GM18520 (cell line): ENCODE measurements around the gene RAB22A.
A peak's percentile ranks its signal among the peaks of the same experiment; 100 is the strongest.
"Not testable (repeated sequence)": the region's sequence is repeated elsewhere in the genome, so short reads cannot be mapped to it uniquely, and the experiment has no call there.

Experiments
- ATAC-seq: cut with Tn5 transposase; IDR thresholded peaks from one replicate; pipeline ENCODE4 v1.9.1; 2021; ENCODE audit not compliant: unreplicated experiment

Gene RAB22A

GRCh38 chr20:58407966-58408557 lies 98.5 kb downstream of the RAB22A start:
- ATAC-seq = peak; percentile 75

GRCh38 chr20:58408603-58409246 lies 99.2 kb downstream of the RAB22A start:
- no peak for ATAC-seq

GRCh38 chr20:58414216-58414615 lies 104.7 kb downstream of the RAB22A start:
- ATAC-seq = not testable (repeated sequence)

GRCh38 chr20:58414786-58415185 lies 105.3 kb downstream of the RAB22A start:
- ATAC-seq = not testable (repeated sequence)

- no peak for ATAC-seq
Measured at GRCh38 chr20:58416057-58416456, 106.5 kb downstream of the RAB22A start.

- no peak for ATAC-seq
Measured at GRCh38 chr20:58416835-58417234, 107.3 kb downstream of the RAB22A start.
